Measurements from ENCODE around the gene UPP2.

Gene UPP2

GRCh38 chr2:158103411-158104012, 1.8 kb downstream of the UPP2 start:
- no peak for DNase-seq (ENCODE audit: extremely low read depth in 1 of 2, low read depth in 1 of 2)

- no peak for DNase-seq (ENCODE audit: extremely low read depth in 1 of 2, low read depth in 1 of 2)
Measured at GRCh38 chr2:158104903-158105302, 3.2 kb downstream of the UPP2 start.

- no peak for DNase-seq (ENCODE audit: extremely low read depth in 1 of 2, low read depth in 1 of 2)
Measured at GRCh38 chr2:158112992-158113391, 11.3 kb downstream of the UPP2 start.

- DNase-seq (ENCODE audit: extremely low read depth in 1 of 2, low read depth in 1 of 2) = no peak
Measured at GRCh38 chr2:158113741-158114295, 12.1 kb downstream of the UPP2 start.

- no peak for DNase-seq (ENCODE audit: extremely low read depth in 1 of 2, low read depth in 1 of 2)
Measured at GRCh38 chr2:158114516-158114915, 12.8 kb downstream of the UPP2 start.

- no peak for DNase-seq (ENCODE audit: extremely low read depth in 1 of 2, low read depth in 1 of 2)
Measured at GRCh38 chr2:158115202-158115767, 13.6 kb downstream of the UPP2 start.

- no peak for DNase-seq (ENCODE audit: extremely low read depth in 1 of 2, low read depth in 1 of 2)
Measured at GRCh38 chr2:158116936-158117335, 15.3 kb downstream of the UPP2 start.

GRCh38 chr2:158120102-158120501, 18.4 kb downstream of the UPP2 start:
- no peak for DNase-seq (ENCODE audit: extremely low read depth in 1 of 2, low read depth in 1 of 2)

GRCh38 chr2:158120664-158121641, 19.3 kb downstream of the UPP2 start:
- DNase-seq (ENCODE audit: extremely low read depth in 1 of 2, low read depth in 1 of 2) = no peak

GRCh38 chr2:158124896-158125295, 23.2 kb downstream of the UPP2 start:
- no peak for DNase-seq (ENCODE audit: extremely low read depth in 1 of 2, low read depth in 1 of 2)

GRCh38 chr2:158125756-158126498, 24.3 kb downstream of the UPP2 start:
- no peak for DNase-seq (ENCODE audit: extremely low read depth in 1 of 2, low read depth in 1 of 2)

- DNase-seq (ENCODE audit: extremely low read depth in 1 of 2, low read depth in 1 of 2) = no peak
Measured at GRCh38 chr2:158127380-158127804, 25.7 kb downstream of the UPP2 start.

GRCh38 chr2:158128168-158128973, 26.7 kb downstream of the UPP2 start:
- DNase-seq (ENCODE audit: extremely low read depth in 1 of 2, low read depth in 1 of 2) = no peak

GRCh38 chr2:158129037-158129436, 27.4 kb downstream of the UPP2 start:
- no peak for DNase-seq (ENCODE audit: extremely low read depth in 1 of 2, low read depth in 1 of 2)

GRCh38 chr2:158130832-158131473, 29.3 kb downstream of the UPP2 start:
- DNase-seq (ENCODE audit: extremely low read depth in 1 of 2, low read depth in 1 of 2) = no peak

- no peak for DNase-seq (ENCODE audit: extremely low read depth in 1 of 2, low read depth in 1 of 2)
Measured at GRCh38 chr2:158131483-158131912, 29.8 kb downstream of the UPP2 start.

GRCh38 chr2:158131919-158132566, 30.4 kb downstream of the UPP2 start:
- DNase-seq (ENCODE audit: extremely low read depth in 1 of 2, low read depth in 1 of 2) = no peak

GRCh38 chr2:158134055-158134454, 32.4 kb downstream of the UPP2 start:
- DNase-seq (ENCODE audit: extremely low read depth in 1 of 2, low read depth in 1 of 2) = no peak

GRCh38 chr2:158134655-158135054, 33.0 kb downstream of the UPP2 start:
- no peak for DNase-seq (ENCODE audit: extremely low read depth in 1 of 2, low read depth in 1 of 2)
